ENCODE data around the gene MAP3K7.

GRCh38 chr6:90573624-90574023, 13.2 kb downstream of the MAP3K7 start:
- TF ChIP-seq CTCF (IDR thresholded peaks at IDR 0.05) (no peak), EZH2 (IDR thresholded peaks at IDR 0.05) (no peak)

Measured in neural progenitor cell (in vitro differentiated cells).